HG02798 (cell line): Measurements from ENCODE around the gene CADM4.
A peak's percentile ranks its signal among the peaks of the same experiment; 100 is the strongest.
"Not testable (repeated sequence)": the region's sequence is repeated elsewhere in the genome, so short reads cannot be mapped to it uniquely, and the experiment has no call there.

Source experiments
- ATAC-seq: cut with Tn5 transposase; IDR thresholded peaks from one replicate; pipeline ENCODE4 v1.9.1; 2021; ENCODE audit warnings: mild to moderate bottlenecking; ENCODE audit not compliant: unreplicated experiment, poor library complexity

Gene CADM4

DNA sequence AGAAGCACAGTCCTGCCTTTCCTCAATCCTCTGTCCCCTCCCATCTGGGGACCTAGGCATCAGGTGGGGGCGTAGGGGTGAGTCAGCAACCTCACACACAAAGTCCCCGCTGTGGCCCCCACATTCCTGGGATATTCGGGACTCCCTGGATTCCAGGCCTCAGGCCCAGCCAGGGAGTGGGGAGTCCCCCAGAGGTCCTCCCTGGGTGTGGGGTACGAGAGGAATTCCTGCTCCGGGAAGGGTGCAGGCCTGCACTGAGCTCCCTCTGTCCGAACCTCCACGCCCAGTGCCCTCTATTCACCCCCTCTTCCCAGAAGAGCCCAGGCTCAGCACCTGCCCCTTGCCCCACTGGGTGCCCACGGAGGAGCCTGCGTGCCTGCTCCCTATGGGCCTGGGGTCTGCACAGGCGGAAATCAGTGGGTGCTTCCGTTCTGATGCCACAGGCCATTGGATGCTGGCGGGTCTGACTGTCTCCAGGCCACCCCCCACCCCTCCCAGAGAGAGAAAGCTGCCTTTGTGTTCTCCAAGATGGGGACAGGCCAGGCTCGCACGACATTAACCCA lies 3.4 kb downstream of the CADM4 start:
- no peak for ATAC-seq

DNA sequence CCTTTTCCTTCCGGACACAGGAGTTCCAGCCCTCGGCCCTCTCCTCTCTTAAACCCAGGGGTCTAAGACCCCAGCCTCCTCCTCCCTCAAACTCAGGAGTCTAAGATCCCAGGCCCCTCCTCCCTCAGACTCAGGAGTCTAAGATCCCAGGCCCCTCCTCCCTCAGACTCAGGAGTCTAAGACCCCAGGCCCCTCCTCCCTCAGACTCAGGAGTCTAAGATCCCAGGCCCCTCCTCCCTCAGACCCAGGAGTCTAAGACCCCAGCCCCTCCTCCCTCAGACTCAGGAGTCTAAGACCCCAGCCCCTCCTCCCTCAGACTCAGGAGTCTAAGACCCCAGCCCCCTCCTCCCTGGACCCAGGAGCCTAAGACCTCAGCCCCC lies 4.1 kb downstream of the CADM4 start:
- ATAC-seq = not testable (repeated sequence)

DNA sequence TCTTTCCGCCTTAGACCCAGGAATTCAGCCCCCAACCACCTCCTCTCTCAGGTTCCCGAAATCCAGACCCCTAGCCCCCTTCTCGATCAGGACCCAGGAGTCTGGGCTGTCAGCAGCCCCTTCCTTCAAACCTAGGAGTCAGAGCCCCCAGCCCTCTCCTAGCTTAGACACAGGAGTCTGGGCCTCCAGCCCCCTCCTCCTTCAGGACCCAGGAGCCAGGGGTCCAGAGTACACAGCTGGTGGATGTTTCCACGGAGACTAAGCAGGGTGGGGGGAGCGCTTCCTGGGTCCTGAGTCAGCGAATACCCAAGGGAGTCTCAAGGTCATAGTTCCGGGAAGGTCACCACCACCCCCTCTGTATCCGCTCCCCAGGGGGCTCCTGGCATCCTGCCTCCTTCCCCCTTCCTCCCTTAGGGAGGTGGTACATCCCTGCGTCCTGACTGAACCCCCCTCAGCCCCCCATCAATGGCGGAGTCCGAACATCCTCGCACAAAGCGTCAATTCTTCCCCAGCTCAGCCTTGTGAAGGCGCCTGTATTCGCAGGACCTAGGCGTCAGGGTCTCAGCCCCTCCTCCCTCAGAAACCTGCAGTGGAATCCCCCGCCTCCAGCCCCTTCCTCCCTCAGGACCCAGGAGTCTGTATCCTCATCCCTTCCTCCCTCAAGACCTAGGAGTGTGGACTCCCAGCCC lies 4.6 kb downstream of the CADM4 start:
- ATAC-seq = no peak

DNA sequence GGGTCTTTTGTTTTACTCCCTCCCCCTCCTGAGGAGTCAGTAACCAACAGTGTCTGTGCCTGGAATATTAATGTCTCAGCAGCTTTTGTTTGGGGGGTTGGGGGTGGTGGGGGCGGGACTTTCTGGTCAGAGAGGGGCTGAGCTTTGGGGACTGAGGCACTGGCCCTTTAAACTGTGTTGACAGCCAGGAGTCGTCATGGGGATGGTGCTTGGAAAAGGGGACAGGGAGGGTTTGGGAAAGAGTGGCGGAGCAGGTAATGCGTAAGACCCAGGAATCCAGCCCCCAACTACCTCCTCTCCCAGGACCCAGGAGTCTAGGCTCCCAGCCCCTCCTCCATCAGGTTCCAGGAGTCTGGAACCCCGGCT lies 5.2 kb downstream of the CADM4 start:
- no peak for ATAC-seq

DNA sequence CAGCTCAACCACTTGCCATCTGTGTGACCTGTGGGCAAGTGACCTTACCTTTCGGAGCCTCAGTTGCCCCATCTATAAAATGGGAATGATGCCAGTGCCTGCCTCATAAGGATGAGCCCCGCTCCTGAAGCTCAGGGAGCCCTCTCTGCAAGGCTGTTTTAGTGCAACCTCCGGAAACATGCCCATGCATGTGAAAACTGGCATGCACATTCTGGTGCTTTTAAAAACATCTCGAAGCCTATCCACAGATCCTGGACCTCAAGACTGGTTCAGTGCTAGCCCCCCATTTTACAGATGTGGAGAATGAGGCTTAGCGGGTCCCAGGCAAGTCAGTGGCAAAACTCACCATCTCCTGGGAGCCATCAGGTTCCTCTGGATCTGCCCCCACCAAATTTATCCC lies 5.6 kb downstream of the CADM4 start:
- ATAC-seq = no peak

DNA sequence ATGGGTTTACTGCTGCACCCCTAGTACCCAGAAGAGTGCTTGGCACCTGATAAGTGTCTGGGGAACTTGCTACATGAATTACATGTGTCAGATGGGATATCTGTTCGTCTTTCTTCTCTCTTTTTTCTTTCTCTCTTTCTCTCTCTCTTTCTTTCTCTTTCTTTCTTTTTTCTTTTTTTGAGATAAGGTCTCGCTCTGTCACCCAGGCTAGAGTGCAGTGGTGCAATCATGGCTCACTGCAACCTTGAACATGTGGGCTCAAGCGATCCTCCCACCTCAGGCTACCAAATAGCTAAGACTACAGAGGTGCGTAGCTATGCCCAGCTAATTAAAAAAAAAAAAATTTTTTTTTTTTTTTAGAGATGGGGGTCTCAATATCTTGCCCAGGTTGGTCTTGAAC lies 6.1 kb downstream of the CADM4 start:
- no peak for ATAC-seq

DNA sequence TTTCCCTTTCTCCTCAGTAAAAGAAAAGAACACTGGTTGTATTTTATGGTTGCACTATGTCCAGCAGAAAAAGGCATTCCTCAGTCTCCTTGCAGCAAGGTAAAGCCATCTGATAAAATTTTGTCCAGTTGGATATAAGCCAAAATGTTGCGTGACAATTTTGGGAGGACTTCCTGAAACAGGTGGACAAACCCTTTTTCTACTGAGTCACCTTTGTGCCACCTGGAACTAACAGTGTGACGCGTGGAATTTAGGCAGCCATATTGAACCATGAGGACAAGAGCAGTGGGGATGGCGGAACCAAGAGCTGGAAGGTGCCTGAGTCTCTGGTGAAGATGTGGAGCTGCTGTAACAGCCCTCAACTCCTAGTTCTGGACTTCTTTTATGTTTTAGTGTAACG lies 8.2 kb downstream of the CADM4 start:
- ATAC-seq = no peak

DNA sequence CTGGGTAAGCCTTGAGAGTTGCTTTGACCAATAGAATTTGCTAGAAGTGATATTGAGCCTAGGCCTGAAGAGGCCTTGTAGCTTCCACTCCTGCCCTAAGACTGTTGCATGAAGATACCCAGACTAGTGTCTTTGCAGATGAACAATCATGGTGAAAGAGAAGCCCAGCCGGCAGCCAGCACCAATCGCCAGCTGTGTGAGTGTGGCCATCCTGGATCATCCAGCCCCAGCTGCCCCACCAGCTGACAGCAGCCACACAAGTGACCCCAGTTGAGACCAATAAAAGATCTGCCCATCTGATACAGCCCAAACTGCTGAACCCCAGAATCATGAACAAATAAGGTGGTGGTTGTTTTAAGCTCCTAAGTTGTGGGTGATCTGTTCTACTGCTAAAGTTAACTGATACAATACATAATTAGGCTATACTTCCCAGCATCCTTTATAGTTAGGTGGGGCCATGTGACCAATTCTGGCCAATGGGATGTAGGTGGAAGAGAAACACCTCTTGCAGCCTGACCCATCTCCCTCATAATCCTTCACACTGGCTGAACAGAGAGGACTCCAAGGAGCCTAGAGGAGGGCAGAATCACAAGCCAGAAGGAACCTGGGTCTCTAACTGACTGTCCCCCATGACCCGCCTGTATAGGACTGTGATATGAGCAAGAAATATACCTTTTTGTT lies 10.9 kb downstream of the CADM4 start:
- no peak for ATAC-seq

DNA sequence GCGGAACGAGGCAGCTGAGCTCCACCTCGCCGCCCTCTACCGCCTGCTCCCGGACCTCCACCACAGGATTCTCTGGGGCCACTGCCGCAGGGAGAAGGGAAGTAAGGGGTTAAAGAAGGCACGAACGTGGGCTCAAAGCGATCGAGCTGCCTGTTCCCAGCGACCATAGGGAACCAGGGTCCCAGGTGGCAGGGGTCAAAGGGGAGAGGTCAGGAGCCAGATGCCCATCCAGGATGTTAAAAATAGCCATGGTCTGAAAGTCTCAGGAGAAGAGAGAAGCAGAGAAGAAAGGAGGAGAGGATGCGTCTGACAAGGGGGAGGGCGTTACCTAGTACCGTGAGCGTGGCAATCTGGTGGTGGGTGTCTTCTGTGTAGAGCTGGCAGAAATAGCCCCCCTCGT lies 12.8 kb downstream of the CADM4 start:
- ATAC-seq = no peak

DNA sequence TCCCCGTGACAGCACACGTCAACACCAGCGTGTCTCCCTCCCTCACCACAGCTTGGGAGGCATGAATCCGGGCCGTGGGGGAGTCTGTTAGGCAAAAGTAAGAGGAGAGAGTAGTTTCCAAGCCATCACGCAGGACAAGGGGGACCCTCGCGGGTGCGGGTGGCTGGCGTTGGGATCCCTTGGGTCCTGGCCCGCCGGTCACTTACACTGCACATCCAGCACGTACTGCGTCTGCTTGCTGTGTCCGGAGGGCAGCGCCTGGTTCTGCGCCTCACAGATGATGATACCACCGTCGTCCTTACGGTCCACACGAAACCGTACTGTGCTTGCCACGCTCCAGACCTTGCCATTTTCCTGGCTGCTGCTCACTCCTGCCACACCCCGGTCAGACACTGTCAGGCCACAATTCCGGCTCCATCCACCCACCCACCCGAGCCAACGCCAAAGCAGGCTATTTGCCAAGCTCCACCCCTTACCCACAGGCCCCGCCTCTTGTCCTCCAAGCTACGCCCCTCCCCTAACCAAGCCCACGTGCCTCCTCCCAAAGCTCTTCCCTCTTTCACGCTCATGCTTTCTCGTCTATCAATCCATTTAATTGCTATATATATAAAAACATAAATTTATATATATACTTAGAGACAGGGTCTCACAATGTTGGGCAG lies 13.6 kb downstream of the CADM4 start:
- ATAC-seq = no peak

DNA sequence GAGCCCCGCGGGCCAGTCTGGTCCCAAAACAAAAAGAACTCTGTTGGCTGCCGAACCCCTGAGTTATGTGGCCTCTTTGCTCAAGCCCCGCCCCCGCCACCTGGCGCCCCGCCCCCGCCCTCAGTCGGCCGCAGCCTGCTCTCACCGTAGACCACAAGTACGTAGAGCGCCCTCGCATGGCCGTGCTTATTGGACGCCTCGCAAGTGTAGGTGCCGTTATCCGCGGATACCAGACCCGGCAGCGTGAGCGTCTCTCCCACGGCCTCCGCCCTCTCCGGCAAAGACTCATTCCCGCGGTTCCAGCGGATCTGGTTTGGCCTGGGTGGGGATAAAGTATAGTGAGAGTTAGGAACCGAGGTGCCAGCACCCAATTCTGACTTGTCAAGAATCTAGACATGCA lies 14.7 kb downstream of the CADM4 start:
- no peak for ATAC-seq

DNA sequence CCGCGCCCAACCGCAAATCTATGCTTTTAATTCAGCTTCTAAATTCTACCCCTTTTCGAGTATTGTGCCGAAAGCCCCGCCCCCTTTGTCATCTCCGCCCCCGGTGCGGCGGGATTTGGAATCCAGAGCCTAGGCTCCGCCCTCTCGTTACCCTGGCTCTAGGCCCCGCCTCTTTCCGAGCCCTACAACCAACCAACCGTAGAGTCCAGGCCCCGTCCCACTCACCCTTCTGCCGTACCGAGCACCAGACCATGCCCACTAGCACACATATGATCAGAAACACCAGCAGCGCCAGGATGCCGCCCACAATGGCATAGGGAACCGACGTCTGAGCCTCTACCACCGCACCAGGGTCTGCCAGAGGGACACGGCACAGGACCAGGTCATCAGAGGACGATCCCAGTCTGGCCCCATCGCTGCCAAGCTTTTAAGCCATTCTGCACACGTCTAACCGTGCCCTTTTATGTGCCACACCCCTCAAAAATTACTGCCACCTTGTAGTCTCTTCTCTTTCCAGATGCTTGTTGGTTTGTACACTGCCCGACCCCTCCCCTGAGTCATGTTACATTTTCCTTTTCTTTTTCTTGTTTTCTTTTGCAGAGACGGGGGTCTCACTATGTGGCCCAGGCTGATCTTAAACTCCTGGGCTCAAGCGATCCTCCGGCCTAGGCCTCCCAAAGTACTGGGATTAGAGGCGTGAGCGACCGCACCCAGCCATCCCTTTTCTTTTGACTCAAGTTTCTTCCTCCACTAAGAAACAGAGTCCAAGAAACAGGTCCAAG lies 15.6 kb downstream of the CADM4 start:
- no peak for ATAC-seq

DNA sequence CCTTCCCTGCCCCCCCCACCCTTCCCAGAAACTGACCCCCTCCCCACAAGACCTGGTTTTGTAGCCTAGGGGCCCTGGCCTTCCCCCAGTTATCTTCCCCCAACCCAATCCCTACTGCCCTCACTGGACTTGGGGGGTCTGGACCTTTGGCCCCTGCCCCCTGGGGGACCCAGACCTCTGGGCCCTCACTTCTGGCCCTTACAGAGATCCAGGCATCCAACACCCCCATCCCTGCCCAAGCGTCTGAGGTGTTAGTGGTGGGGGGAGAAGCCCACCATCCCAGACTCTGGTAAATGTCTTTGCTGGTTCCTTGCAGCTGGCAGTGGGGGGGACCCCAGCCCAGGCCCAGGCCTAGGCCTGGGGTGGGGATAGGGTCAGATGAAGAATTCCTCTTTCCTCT lies 16.7 kb downstream of the CADM4 start:
- ATAC-seq = no peak

DNA sequence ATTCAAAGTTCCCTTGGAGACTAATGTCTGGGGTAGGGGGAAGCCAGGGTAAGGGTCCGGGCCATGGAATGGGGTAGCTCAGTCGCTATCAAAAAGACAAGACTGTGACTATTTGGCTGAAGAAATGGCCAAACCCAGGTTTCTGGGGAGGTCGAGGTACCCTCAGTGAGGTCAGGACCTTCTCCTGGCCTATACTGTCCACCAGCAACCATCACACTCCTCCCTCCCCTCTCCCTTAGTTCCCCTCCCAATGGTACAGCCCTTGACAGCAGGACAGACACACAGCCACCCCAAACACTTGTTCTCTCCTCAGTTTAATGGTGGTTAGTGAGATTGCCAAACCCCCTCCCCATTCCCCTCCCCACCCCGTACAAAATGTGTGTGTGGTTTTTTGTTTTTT lies 17.6 kb downstream of the CADM4 start:
- ATAC-seq = no peak

DNA sequence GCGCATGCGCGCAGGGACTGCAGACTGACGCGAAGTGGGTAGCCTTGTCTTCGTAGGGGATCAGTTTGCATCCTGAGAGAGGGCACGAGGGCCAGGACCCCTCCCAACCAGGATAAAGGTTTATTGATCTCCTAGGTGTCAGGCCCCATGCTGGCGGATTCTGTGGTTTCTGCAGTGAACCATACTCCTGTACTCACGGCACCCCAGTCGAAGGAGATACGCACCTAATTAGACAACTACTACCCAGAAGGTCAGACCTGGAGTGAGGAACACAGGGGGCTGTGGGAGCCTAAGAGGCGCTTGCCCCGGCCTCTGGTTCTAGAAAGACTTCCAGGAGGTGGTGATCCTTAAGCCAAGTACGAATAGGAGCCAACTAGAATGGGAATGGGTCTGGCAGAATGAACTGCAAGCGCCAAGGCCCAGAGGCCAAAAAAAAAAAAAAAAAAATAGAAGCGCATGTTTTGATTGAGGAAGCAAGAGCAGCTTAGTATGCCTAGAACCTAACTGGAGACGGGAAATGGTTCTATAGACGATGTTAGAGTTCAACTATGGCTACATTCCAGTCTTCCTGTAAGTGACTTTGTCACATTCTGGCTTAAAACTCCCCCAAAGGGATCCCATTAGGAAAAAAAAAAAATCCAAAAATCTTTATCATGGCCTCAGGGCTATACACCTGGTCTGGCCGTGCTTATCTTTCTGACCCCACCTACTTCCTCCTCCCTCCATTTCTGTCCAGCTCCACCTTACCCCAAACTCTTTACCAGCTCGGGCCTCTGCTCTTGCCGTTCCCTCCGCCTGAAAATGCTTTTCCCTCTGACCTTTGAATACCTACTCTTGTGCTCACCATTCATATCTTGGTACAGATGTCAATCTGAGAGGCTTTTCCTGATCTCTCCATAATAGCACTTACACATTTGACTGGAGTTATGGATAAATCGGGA lies 19.3 kb downstream of the CADM4 start:
- ATAC-seq = no peak

DNA sequence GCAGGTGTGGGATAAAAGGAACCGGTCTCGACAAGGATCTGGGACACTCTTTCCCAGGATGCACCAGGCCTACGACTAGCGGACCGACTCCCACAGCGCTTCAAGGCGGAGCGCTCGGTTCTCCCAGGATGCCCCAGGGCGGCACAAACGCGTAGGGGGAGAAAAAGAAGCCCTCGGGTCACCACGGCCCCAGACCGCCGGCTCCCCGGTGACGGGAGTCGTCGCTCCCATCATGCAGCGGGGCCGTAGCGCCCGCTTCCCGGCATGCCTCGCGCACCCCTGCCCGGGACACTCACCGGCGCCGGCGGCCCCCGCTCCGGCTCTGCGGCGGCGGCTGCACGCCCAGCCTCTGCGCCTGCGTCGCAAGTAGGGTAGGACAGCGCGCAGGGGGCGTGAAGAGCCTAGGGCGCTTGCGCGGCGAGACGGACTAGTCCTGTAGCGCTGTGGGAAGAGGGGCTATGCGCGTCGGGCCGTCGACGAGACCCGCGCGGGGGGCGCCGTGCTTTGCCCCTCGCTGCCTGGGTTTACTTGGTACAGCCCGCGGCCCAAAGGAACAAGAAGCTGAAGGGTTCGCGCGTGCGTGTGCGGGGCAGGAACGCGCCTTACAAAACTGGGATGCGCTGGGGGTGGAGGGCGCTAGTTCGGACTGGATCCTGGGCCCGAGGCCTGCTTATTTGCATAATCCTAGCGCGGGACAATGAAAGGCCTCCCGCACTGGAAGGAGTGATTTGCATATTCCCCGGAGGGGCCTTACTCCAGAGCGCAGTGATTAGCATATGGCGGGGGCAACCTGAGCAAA lies 20.2 kb downstream of the CADM4 start, which contains the start of gene ZNF428:
ZNF428 (minus strand) TSS at position 368 of the 799 bp plus-strand sequence. CDS start 5,325 bp downstream, outside the sequence.
- peak; percentile 89 for ATAC-seq

DNA sequence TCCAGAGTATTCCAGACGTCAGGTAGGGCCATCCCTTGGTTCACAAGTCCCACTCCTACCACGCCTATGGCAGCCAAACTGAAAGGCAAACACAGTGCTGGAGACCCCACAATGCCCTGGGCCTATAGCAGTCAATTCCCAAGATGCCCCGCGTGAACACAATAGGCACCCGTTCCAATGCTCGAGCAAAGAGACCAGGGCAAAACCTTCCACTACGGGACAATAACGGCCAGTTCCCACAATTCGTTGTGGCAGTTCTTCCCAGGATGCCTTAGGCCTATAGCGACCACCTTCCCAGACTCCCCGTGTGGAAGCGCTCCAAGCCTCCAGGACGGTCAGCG lies 20.8 kb downstream of the CADM4 start:
- ATAC-seq = peak; percentile 11

DNA sequence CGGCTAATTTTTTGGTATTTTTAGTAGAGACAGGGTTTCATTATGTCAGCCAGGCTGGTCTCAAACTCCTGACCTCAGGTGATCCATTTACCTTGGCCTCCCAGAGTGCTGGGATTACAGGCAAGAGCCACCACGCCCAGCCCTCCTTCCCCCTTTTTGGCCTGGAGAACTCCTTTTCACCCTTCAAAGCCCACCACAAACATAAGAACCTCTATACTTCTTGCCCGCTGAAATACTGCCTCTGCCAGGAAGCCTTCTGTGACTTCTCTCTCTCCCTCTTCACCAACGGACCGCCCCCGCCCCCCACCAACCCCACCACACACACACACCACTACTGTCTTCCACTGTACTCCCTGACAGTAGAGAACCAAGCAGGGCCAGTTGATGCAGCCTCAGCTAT lies 22.7 kb downstream of the CADM4 start:
- no peak for ATAC-seq

DNA sequence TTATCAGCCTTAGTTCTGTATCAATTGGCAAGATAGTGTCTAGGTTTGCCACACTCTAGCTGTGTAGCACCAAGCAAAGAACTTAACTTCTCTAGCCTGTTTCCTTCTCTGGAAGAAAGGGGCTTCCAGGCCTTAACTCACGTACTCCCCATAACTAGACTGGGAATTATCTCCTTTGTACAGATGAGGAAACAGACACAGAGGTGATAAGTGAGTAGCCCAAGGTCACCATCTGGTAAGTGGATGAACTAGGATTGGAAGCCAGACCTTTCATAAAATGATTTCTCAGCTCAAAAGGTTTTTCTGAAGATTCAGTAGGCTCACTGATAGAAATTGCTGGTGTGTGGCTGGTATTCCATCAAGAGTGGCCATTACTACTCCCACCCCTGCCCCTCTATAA lies 23.3 kb downstream of the CADM4 start:
- ATAC-seq = no peak
